ENCODE results near the gene COPZ2.

DNA sequence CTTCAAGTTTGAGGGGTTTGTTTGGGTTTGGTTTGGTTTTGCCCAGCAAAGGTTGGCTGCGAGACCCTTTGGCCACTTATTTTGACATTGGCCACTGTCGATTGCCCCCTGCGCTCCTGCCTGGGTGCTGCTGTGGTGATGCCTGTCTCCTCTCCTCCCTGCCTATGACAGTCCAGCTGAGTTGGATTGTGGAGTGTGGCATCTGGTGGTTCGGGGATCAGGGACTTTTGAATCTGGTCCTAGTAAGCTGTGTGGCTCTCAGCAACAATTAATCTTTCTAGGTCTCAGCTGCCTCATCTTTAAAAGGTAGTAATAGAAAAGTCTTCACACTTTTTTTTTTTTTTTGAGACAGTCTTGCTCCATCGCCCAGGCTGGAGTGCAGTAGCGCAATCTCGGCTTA lies 39.6 kb downstream of the COPZ2 start:
- TF ChIP-seq, protein P1, sequence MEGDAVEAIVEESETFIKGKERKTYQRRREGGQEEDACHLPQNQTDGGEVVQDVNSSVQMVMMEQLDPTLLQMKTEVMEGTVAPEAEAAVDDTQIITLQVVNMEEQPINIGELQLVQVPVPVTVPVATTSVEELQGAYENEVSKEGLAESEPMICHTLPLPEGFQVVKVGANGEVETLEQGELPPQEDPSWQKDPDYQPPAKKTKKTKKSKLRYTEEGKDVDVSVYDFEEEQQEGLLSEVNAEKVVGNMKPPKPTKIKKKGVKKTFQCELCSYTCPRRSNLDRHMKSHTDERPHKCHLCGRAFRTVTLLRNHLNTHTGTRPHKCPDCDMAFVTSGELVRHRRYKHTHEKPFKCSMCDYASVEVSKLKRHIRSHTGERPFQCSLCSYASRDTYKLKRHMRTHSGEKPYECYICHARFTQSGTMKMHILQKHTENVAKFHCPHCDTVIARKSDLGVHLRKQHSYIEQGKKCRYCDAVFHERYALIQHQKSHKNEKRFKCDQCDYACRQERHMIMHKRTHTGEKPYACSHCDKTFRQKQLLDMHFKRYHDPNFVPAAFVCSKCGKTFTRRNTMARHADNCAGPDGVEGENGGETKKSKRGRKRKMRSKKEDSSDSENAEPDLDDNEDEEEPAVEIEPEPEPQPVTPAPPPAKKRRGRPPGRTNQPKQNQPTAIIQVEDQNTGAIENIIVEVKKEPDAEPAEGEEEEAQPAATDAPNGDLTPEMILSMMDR (IDR thresholded peaks at IDR 0.05), result no peak
- TF ChIP-seq POLR2AphosphoS5 (IDR thresholded peaks at IDR 0.05), result no peak
